GM18517 (cell line): Measurements from ENCODE around the gene CCDC80.
"Not testable (repeated sequence)": the region's sequence is repeated elsewhere in the genome, so short reads cannot be mapped to it uniquely, and the experiment has no call there.

ENCODE experiments used
- ATAC-seq: cut with Tn5 transposase; IDR thresholded peaks from one replicate; pipeline ENCODE4 v1.9.1; 2021; ENCODE audit warnings: mild to moderate bottlenecking, moderate library complexity; ENCODE audit not compliant: unreplicated experiment

CCDC80 gene

GRCh38 chr3:112597945-112598344 is 43.0 kb downstream of the CCDC80 start:
- no peak for ATAC-seq

- ATAC-seq: no peak
Observed at GRCh38 chr3:112594856-112595255, 46.1 kb downstream of the CCDC80 start.

DNA sequence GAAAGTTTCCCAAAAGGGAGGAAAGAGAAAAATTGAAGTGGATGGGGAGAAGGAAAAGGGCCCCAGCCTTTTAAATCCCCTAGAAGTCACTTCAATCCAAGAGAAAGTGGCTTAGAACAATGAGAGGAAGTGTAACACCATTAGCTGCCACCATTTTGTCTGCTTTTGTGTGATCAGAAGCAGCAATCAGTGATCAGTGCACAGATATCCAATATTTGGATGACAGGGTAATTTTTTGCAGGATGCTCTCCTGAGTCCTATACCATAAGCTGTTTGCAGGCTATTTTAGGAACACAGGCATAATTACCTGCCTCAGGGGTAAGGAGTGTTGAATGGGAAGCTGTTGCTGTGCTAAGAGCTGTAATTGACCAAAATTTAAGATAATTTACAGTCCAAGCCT is 47.7 kb downstream of the CCDC80 start:
- no peak for ATAC-seq

DNA sequence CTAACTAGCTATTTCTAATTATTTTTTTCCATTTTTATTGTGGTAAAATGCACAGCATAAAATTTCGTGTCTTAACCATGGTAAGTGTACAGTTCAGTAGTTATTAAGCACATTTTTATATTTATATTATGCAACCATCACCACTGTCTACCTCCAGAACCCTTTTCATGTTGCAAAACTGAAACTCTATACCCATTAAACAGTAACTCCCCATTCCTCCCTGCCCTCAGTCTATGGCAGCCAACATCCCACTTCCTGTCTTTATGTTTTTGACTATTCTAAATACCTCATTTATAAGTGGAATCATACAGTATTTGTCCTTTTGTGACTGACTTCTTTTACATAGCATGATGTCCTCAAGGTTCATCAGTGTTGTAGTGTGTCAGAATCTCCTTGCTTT is 53.6 kb downstream of the CCDC80 start:
- no peak for ATAC-seq

DNA sequence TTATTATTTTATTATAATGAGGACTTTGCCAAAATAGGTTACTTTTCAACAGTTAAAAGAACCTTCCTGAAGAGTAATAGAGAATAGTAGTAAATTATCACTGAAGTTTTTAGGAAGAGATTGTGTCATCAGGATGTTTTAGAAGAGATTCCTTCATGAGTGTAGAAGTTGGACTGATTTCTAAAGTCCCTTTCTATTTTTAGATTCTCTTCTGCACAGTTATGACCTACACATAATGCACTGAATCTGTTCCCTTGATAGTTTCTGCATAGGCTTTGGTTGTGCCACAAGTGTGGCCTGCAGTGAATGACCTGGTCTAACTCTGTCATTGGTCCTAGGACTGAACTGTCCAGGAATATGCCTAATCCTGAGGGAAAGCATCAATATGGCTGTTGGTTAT is 55.2 kb downstream of the CCDC80 start:
- no peak for ATAC-seq

DNA sequence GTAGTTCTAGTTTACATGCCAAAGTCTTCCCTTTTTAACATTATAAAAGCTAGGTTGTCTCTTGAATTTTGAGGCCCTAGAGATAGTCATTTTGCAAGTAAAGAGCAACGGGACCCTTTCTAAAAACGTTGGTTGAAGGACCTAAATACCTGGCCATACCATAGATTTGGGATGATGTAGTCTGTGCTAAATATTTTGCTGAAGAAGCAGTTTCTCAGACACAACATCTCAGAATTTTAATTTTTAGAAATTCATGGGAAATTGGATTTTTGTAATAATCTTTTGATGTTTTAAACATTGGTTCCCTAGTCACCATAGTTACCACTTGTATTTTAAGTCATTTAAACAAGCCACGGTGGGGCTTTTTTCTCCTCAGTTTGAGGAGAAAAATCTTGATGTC is 57.8 kb downstream of the CCDC80 start:
- no peak for ATAC-seq

DNA sequence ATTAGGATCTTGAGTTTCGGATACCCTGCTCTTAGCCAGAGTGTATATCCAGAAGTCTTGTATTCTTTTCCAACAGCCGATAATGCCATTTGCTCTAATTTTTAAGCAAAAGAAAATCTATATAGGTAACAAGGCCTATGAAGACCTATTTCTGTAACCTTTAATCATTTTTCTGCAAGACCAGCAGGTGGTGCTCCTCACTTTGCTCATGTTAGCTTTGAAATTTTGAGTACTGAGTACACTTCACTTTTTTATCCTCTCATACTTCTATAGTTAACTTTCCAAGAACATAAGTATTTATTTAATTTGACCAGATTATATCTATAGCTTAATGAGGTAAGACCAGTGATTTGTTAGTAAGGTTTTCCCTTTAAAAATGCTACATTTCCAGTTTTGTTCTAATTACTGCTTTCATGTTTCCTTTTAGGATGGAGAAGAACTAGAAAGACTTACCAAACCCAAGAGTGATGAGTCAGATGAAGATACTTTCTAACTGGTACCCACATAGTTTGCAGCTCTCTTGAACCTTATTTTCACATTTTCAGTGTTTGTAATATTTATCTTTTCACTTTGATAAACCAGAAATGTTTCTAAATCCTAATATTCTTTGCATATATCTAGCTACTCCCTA is 58.6 kb downstream of the CCDC80 start:
- ATAC-seq: no peak

DNA sequence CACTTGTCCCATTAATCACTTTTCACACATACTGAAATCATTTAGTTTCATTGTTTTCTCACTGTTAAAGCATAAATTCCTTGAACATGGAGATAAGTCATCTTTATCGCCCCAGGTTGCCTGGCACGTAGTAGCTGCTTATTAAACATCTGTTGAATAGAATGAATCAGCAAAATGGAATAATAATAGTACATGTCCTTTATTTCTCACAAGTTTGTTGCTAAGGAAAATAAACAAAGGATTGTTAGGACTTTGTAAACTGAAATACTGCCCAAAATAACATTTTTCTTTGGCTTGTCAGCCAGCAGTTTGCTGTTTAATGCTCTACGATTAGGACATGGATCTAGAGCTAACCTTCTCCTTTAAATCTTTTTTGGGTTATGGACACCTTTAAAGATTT is 61.2 kb downstream of the CCDC80 start:
- no peak for ATAC-seq

- ATAC-seq: no peak
Observed at GRCh38 chr3:112579232-112579631, 61.7 kb downstream of the CCDC80 start.

GRCh38 chr3:112572701-112573100 is 68.2 kb downstream of the CCDC80 start:
- ATAC-seq: no peak

DNA sequence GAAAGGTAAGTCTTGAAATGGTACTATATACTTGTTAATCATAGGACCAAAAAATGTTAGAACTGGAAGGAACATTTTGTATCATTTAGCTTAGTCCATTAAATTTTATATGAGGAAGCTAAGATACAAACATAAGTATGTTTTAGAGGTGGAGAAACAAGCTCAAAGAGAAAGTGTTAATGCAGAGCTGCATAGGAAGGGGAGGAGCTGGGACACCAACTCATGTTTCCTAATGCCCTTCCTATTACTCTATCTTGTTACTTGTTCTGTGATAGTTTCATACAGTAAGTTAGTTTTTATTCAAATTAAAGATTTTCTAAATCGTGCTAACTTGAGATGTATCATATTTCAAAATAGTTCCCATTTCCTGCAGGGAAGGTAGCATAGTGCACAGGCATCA is 71.7 kb downstream of the CCDC80 start:
- ATAC-seq: no peak

GRCh38 chr3:112568642-112569041 is 72.3 kb downstream of the CCDC80 start:
- ATAC-seq: no peak

- ATAC-seq: no peak
Observed at GRCh38 chr3:112564940-112565305, 76.0 kb downstream of the CCDC80 start.

GRCh38 chr3:112564247-112564939 is 76.5 kb downstream of the CCDC80 start:
- not testable (repeated sequence) for ATAC-seq

DNA sequence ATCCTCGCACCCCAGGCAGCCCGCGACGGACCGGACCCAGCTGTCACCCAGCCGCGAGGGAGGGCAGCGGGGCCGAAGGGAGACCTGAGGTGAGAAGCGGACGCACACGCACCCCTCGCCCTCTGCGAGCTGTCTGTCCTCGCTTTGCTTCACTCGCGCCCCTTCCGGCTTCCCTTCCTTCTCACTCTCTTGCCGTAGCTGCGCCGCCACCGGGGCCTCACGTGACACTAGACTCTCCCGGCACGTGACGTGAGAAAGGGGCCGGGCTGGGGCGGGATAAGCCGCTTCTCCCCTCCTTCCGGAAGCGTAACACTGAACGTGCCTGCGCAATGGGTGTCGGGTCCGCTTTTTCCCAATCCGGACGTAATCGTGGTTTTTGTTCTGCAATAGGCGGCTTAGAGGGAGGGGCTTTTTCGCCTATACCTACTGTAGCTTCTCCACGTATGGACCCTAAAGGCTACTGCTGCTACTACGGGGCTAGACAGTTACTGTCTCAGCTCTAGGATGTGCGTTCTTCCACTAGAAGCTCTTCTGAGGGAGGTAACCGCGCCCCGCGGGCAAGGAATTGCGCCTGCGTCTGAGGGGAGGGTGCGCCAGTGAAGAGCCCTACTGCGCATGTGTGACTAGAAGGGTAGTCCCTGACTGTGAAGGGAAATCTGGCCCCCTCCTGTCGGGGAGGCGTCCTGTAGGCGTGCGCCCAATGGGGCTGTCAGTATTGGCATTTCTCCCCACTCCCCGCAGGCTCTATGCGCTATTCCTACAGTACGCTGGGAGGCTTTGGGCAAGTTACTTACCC is 79.0 kb downstream of the CCDC80 start, which contains the start of the genes ATG3 and SLC35A5:
Gene ATG3 (minus strand): TSS at position 229 of the 796 bp plus-strand sequence. CDS start 434 bp downstream, outside the sequence.
Gene SLC35A5 (plus strand): TSS at position 312 of the 796 bp plus-strand sequence. CDS start 1,359 bp downstream, outside the sequence.
- ATAC-seq: peak; percentile 71

- peak; percentile 48 for ATAC-seq
Observed at GRCh38 chr3:112561484-112561733, 79.5 kb downstream of the CCDC80 start.

DNA sequence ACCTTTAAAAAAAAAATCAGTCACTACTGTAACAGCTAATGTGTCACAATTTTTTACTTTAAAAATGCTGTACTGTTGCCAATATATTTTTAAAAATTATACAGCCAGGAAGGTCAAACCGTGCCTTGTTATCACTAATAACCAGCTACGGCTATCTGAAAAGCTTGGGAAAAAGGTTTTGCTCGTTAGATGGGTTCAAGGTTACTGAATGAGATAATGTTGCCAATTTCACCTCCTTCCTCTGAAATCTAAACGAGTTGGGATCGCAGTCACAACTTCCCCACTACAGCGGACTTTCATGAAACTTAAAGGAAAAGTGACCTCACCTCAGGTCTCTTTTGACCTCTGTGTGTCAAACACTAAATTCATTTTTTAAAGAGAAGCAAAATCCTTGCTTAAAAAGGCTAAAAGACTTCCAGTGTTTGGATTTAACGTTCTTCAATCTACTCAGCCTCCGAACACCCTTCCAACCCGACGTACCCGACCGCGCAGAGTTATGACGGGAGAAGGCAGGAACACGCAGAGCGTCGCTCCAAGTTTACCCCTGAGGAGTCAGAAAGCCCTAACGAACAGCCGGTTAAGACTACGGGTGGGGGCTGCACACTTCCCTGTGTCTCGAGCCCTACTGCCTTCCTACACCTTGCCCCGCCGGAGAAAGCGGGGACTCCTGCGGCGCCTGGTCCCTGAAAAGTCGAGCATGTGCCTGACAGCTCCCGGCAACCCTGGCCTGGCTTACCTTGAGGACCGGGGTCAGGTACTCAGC is 80.0 kb downstream of the CCDC80 start:
- peak; percentile 21 for ATAC-seq

DNA sequence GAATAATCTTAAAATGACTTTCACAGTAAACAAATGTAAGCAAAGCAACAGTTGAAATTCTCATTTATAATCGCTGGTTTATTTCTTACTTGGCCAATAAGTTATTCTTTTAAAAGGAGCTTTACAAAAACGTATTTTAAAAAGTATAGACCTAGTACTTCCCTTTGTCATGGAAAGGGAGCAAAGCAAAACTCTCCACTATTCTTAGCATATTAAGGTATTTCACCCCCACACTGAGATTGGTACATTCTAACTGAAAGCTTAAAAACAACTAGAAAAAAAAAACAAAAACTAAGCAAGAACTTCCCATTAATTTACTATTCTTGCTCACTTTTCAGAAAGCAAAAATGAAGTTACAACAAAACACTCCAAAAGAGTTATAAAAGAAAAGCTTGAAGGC is 80.6 kb downstream of the CCDC80 start:
- no peak for ATAC-seq

DNA sequence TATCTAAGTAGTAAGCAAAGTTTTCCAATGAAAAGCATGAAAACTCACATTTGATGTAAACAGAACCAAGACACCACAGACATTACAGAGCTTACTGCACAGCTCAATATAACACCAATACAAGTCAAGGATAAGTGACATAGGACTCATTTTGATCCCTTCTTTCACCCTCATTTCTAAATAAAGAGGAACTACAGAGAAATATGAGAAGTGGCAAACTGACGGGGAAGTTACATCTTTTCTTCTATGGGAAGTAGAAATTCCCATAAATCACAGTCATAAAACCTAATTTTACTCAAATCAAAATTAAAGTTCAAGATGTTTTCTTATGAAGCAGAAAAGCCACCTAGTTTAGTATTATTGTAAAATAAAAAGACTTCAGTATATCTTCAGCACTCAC is 83.0 kb downstream of the CCDC80 start:
- ATAC-seq: no peak

- ATAC-seq: no peak
Observed at GRCh38 chr3:112555535-112556170, 85.3 kb downstream of the CCDC80 start.

GRCh38 chr3:112550859-112551258 is 90.1 kb downstream of the CCDC80 start:
- no peak for ATAC-seq
